Memory B cell (primary cell): ENCODE measurements around the gene MBD3L2B.
A peak's percentile ranks its signal among the peaks of the same experiment; 100 is the strongest.
"Not testable (repeated sequence)": the region's sequence is repeated elsewhere in the genome, so short reads cannot be mapped to it uniquely, and the experiment has no call there.

Source experiments
- ATAC-seq: fragments of 150-1000 bp; cut with Tn5 transposase; 2 replicates; pipeline ENCODE4 v1.10.0; 2021; ENCODE audit warnings: low read depth, mild to moderate bottlenecking, moderate library complexity
- DNase-seq, 2 donors: peaks; one replicate each; pipeline ENCODE4 v3.0.0; 2022; ENCODE audit warnings: low spot score in 2 of 2
- H3K27ac Mint-ChIP-seq: one replicate; pipeline ENCODE4 v1.8.0; 2022; ENCODE audit warnings: mild to moderate bottlenecking, moderate library complexity, mixed read lengths
- H3K27me3 Mint-ChIP-seq: one replicate; pipeline ENCODE4 v1.8.0; 2022; ENCODE audit warnings: mixed read lengths
- H3K36me3 Mint-ChIP-seq: one replicate; pipeline ENCODE4 v1.8.0; 2022; ENCODE audit warnings: mild to moderate bottlenecking, mixed read lengths
- H3K4me1 Mint-ChIP-seq: one replicate; pipeline ENCODE4 v1.8.0; 2022; ENCODE audit warnings: mixed read lengths
- H3K4me3 Mint-ChIP-seq: one replicate; pipeline ENCODE4 v1.8.0; 2022; ENCODE audit warnings: mild to moderate bottlenecking, moderate library complexity, mixed read lengths
- H3K9me3 Mint-ChIP-seq: one replicate; pipeline ENCODE4 v1.8.0; 2022; ENCODE audit warnings: mixed read lengths

The MBD3L2B gene

DNA sequence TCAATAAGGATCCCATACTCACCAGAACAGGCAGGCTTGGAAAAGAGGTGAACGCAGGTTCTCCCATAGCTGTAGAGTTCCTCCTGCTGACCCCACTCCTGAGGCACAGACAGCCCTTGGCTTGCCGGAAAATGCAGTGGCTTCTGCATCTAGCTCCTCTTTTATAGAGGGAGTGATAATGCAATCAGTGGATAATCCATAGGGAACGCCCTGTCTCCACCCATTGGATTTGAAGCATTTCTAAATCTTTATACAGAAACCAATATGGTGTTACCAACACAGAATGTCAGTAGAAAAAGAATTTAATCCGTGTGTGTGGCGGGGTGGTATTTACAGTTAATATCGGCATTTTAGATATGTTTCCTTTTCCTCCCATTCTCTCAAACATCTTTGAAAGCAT, at the start of gene MBD3L2B:
Gene MBD3L2B, minus strand, starts transcription at position 101 of the 400 bp plus-strand sequence. Its CDS starts 34 bp downstream, at position 67.
- H3K36me3 Mint-ChIP-seq, ATAC-seq, DNase-seq, H3K27me3 Mint-ChIP-seq, H3K4me1 Mint-ChIP-seq, H3K9me3 Mint-ChIP-seq, H3K27ac Mint-ChIP-seq, H3K4me3 Mint-ChIP-seq: not testable (repeated sequence)

DNA sequence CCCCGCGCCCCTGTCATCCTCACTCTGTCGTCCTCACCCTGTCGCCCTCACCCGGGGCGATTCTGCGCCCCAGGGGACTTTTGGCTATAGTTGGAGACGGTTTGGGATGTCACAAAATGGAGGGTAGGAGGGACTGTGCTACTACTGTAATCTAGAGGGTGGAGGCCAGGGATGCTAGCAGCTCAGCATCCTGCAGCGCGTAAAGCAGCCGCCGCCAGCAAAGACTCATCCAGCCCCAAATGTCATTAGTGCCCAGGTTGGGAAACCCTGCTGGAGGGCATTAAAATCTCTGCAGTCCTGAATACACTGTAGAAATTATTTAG, 48.6 kb upstream of the MBD3L2B start:
- DNase-seq (no peak), ATAC-seq (peak; percentile 2)
- H3K27ac Mint-ChIP-seq, result peak overlapping the region; percentile 90
- H3K9me3 Mint-ChIP-seq, result peaks cover 7% of the 10 kb centered on the region
- peak overlapping the region; percentile 97 for H3K4me3 Mint-ChIP-seq
- H3K27me3 Mint-ChIP-seq, result no peaks in the 10 kb centered on the region
- H3K36me3 Mint-ChIP-seq, result peaks cover 15% of the 10 kb centered on the region
- H3K4me1 Mint-ChIP-seq, result peaks cover 12% of the 10 kb centered on the region

DNA sequence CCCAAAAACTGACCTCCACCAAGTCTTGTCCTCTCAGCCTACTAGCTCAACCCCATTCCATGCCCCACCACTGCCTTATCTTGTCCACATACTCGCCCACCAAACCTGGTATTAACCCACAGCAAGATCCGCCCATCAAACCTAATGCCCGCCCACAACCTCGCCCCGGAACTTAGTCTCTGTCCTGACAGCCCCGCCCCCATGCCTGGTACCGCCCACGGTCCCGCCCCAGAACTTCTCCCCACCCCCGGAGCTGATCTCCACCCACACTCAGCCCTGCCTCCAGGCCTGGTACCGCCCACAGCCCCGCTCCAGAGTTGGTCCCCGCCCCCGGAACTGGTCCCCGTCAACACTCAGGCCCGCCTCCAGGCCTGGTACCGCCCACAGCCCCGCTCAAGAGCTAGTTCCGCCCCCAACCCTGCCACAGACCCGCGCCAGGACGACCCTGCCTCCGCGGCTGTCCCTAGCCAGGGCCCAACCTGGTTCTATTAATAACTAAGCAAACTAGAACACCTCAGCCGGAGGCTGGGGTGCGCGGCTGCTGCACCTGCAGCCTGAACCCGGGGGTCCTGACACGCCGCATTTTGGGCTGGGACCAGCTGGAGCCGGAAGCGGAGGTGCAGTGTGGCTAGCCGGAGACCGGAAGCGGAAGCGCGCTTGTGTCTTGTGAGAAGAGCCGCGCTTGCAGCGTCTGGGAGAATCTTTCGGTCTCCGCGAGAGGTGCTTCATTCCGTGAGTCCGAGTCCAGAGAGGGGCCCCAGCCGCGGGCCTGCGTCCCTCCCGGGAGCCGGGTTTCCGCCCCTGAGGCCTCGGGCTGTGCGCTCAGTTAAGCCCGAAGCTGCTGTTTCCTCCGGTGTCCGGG, 48.0 kb upstream of the MBD3L2B start, which contains the start of gene ZNF557:
Gene ZNF557, plus strand, starts transcription at position 662 of the 862 bp plus-strand sequence. CDS start 5,372 bp downstream, outside the sequence.
- DNase-seq (peak; percentile 97 to 99), ATAC-seq (peak; percentile 94)
- Mint-ChIP-seq H3K4me3 (peak within 1 kb of the TSS; percentile 97), H3K27me3 (no peaks in the 10 kb centered on the region), H3K36me3 (peaks cover 12% of the 10 kb centered on the region), H3K27ac (peak within 1 kb of the TSS; percentile 90), H3K4me1 (peaks cover 9% of the 10 kb centered on the region), H3K9me3 (peaks cover 4% of the 10 kb centered on the region)

DNA sequence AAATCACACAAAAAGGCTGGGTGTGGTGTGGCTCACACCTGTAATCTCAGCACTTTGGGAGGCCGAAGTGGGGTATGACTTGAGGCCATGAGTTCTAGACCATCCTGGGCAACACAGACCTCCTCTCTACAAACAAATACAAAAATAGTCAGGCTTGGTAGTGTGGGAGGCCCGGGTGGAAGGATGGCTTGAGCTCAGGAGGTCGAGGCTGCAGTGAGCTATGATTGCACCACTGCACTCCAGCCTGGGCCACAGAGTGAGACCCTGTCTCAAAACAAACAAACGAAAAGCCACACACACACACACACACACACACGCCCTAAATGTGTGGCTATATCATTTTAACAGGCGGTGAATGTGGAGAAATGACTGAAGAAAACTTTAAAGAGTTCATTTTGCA, 47.4 kb upstream of the MBD3L2B start:
- peaks cover 3% of the 10 kb centered on the region for H3K9me3 Mint-ChIP-seq
- H3K4me3 Mint-ChIP-seq, result peak overlapping the region; percentile 97
- no peaks in the 10 kb centered on the region for H3K27me3 Mint-ChIP-seq
- peaks cover 9% of the 10 kb centered on the region for H3K4me1 Mint-ChIP-seq
- DNase-seq, result no peak
- H3K27ac Mint-ChIP-seq, result peak overlapping the region; percentile 90
- peaks cover 8% of the 10 kb centered on the region for H3K36me3 Mint-ChIP-seq
- ATAC-seq, result no peak

DNA sequence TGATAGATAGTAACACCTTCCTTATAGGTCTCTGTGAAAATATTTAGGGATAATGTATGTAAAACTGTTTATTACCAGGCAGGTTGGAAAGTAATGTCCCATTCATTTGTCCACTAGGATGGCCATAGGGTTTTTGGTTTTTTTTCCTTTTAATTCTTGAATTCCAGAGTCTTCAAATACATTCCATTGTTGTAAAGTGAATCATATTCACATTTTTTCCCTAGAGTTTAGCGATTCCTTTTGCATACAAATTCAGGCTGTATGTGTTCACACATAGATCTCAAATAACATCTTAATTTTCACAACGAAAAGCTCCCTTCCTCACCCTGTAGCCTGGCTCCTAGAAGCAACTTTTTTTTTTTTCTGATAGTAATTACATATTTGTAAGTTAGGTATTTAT, 46.5 kb upstream of the MBD3L2B start:
- no peak for ATAC-seq
- peaks cover 9% of the 10 kb centered on the region for H3K4me1 Mint-ChIP-seq
- no peaks in the 10 kb centered on the region for H3K27me3 Mint-ChIP-seq

DNA sequence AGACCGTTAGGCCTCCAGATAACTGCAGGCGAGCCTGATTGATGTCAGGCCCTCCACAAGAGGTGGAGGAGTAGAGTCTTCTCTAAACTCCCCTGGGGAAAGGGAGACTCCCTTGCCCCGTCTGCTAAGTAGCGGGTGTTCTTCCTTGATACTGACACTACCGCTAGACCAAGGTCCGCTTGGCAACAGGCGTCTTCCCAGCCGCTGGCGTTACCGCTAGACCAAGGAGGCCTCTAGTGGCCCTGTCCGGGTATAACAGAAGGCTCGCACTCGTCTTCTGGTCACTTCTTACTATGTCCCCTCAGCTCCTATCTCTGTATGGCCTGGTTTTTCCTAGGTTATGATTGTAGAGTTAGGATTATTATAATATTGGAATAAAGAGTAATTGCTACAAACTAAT, 45.9 kb upstream of the MBD3L2B start:
- not testable (repeated sequence) for H3K27ac Mint-ChIP-seq, H3K9me3 Mint-ChIP-seq, H3K4me1 Mint-ChIP-seq, H3K4me3 Mint-ChIP-seq, H3K27me3 Mint-ChIP-seq, ATAC-seq, H3K36me3 Mint-ChIP-seq
- peak in 1 of 2 donors; percentile 9 for DNase-seq

More for the DNA sequence above, 46.5 kb upstream of the MBD3L2B start:
- no peak for DNase-seq
- Mint-ChIP-seq H3K36me3 (peaks cover 7% of the 10 kb centered on the region), H3K9me3 (peaks cover 3% of the 10 kb centered on the region), H3K4me3 (no peak overlapping the region), H3K27ac (no peak overlapping the region)

DNA sequence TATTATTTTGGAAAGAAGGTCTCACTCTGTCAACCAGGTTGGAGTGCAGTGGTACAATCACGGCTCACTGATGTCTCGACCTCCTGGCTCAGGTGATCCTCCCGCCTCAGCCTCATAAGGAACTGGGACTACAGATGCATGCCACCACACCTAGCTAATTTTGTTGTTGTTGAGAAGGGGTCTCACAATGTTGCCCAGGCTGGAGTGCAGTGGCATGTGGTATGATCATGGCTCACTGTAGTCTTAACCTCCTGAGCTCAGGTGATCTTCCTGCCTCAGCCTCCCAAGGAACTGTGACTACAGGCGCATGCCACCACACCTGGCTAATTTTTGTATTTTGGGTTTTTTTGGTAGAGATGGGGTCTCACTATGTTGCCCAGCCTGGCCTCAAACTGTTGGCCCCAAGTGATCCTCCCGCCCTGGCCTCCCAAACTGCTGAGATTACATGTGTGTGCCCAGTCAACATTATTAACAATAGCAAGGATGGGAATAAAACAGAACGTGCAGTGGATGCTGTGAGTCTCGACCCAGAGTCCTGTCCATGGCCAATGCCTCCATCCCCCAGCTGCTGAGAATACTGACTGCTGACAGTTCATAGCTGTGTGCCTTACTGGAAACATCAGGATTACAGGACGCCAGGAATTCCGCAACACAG, 42.7 kb upstream of the MBD3L2B start:
- DNase-seq (no peak), ATAC-seq (no peak)
- H3K4me3 Mint-ChIP-seq, result no peak overlapping the region
- no peaks in the 10 kb centered on the region for H3K27me3 Mint-ChIP-seq
- H3K9me3 Mint-ChIP-seq, result peaks cover 3% of the 10 kb centered on the region
- H3K36me3 Mint-ChIP-seq, result no peaks in the 10 kb centered on the region
- H3K27ac Mint-ChIP-seq, result no peak overlapping the region
- H3K4me1 Mint-ChIP-seq, result peaks cover 2% of the 10 kb centered on the region

DNA sequence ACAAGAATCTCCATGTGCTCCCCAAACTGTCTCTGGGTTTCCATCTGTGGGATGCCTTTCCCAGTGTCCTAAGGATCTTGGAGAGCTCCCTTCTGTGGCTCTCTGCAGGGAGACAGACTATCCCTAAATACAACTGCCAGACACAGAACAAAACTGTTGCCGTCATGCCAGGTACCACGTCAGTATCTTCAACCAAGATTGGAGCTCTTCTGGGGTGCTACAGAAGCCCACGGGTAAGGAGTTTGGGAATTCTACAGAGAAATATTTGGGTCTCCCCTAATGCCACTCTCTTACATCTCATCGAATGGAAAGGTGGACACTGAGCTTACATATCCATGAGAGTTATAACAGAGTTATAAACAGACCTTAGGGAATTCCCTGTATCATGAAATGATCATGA, 42.1 kb upstream of the MBD3L2B start:
- no peak for ATAC-seq
- H3K4me3 Mint-ChIP-seq, result no peak overlapping the region
- H3K36me3 Mint-ChIP-seq, result no peaks in the 10 kb centered on the region
- no peak overlapping the region for H3K27ac Mint-ChIP-seq
- no peaks in the 10 kb centered on the region for H3K4me1 Mint-ChIP-seq
- no peaks in the 10 kb centered on the region for H3K27me3 Mint-ChIP-seq
- no peak for DNase-seq
- peaks cover 3% of the 10 kb centered on the region for H3K9me3 Mint-ChIP-seq

DNA sequence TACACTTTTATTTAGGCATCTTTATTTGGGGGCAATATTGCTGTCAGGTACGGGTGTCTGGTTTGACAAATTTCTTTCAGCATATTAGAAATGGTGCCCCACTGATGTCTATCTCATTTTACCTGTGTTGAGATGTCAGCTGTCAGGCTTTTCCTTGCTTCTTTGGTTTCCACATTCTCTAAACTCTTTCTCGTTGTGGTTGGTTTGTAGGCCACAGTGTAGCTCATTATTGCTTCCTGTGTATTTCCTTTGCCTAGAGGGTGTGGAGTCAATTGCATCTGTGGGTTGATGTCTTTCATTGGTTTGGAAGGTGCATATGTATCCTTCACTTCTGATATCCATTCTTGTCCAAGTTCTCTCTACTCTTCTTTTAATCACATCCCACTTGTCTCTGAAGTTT, 38.7 kb upstream of the MBD3L2B start:
- not testable (repeated sequence) for ATAC-seq, H3K9me3 Mint-ChIP-seq, DNase-seq, H3K27ac Mint-ChIP-seq, H3K4me1 Mint-ChIP-seq, H3K4me3 Mint-ChIP-seq, H3K36me3 Mint-ChIP-seq, H3K27me3 Mint-ChIP-seq

DNA sequence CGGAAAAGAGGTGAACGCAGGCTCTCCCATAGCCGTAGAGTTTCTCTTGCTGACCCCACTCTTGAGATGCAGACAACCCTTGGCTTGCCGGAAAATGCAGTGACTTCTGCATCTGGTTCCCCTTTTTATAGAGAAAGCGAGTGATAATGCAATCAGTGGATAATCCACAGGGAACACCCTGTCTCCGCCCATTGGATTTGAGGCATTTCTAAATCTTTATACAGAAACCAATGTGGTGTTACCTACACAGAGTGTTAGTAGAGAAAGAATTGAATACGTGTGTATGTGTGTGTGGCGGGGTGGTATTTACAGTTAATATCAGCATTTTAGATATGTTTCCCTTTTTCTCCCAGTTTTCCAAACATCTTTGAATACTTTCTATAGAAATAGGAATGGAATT, 37.3 kb upstream of the MBD3L2B start, which contains the start of gene MBD3L3:
Gene MBD3L3, minus strand, starts transcription at position 101 of the 400 bp plus-strand sequence. Its CDS starts 71 bp downstream, at position 30.
- not testable (repeated sequence) for H3K9me3 Mint-ChIP-seq, H3K27me3 Mint-ChIP-seq, H3K36me3 Mint-ChIP-seq, H3K4me1 Mint-ChIP-seq, DNase-seq, ATAC-seq, H3K4me3 Mint-ChIP-seq, H3K27ac Mint-ChIP-seq

DNA sequence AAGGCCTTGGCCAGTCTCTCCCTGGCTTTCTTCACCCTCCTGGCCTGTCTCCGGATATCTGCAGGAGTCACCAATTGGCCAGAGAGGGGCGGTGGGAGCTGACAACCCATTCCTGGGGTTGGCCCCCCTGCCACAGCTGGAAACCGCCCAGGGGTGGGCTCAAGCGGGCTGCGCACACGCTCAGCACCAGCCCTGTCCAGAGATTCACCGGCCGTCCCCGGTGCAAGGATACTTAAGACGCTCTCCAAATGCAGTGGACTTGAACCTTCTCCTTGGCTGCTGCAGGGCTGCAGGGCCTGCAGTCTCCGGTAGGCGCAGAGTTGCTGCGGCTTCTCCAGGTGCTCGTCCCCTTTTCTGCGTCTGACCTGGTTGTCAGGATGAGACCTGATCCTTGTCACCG, 35.1 kb upstream of the MBD3L2B start:
- H3K36me3 Mint-ChIP-seq, H3K27me3 Mint-ChIP-seq, H3K27ac Mint-ChIP-seq, ATAC-seq, H3K4me1 Mint-ChIP-seq, H3K4me3 Mint-ChIP-seq, H3K9me3 Mint-ChIP-seq: not testable (repeated sequence)
- DNase-seq, result peak in 1 of 2 donors; percentile 9

DNA sequence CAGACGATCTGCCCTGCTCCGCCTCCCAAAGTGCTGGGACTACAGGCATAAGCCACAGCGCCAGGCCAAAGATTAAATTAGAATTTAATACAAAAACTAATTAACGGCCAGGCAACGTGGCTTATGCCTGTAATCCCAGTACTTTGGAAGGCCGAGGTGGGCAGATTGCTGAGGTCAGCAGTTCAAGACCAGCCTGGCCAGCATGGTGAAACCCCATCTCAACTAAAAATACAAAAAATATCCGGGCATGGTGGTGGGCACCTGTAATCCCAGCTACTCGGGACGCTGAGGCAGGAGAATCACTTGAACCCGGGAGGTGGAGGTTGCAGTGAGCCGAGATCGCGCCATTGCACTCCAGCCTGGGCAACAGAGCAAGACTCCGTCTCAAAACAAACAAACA, 34.4 kb upstream of the MBD3L2B start:
- not testable (repeated sequence) for H3K27ac Mint-ChIP-seq, ATAC-seq, H3K9me3 Mint-ChIP-seq, H3K4me1 Mint-ChIP-seq, H3K4me3 Mint-ChIP-seq, DNase-seq, H3K27me3 Mint-ChIP-seq, H3K36me3 Mint-ChIP-seq

DNA sequence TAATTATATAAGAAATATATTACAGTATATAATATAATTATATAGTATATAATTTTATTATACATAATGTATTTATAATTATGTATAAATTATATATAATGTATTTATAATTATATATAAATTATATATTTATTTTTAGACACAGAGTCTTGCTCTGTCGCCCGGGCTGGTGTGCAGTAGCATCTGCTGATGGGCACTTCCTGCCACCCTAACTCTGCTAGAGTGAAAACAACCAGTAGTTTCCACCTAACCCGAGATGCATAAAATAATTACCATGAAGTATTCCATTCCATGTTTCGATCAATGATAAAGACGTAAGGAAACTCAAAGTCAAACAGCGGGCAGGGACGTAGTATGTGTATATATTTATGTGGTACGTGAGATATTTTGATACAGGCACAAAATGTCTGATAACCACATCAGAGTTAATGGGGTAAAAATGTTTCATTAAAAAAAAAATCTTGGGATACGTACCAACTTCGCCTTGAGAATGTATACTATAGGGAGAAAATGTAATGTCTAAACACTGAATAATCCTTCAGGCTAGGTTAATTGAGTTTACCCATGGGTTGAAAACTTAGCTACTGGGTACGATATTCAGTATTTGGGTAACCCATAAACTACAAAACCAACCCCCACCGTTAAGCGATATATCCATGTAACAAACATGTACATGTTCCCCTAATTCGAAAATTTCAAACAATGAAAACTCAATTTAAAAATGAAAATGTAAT, 33.6 kb upstream of the MBD3L2B start:
- H3K27ac Mint-ChIP-seq, H3K27me3 Mint-ChIP-seq, H3K9me3 Mint-ChIP-seq, H3K4me1 Mint-ChIP-seq, H3K4me3 Mint-ChIP-seq, DNase-seq, H3K36me3 Mint-ChIP-seq, ATAC-seq: not testable (repeated sequence)

DNA sequence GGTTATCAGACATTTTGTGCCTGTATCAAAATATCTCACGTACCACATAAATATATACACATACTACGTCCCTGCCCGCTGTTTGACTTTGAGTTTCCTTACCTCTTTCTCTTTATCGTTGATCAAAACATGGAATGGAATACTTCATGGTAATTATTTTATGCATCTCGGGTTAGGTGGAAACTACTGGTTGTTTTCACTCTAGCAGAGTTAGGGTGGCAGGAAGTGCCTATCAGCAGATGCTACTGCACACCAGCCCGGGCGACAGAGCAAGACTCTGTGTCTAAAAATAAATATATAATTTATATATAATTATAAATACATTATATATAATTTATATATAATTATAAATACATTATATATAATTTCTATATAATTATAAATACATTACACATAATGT, 31.7 kb upstream of the MBD3L2B start:
- H3K27me3 Mint-ChIP-seq, H3K4me1 Mint-ChIP-seq, H3K4me3 Mint-ChIP-seq, H3K9me3 Mint-ChIP-seq, DNase-seq, H3K27ac Mint-ChIP-seq, ATAC-seq, H3K36me3 Mint-ChIP-seq: not testable (repeated sequence)
